ENCODE measurements around the gene TMEM218. TPM values are rescaled to one million over a fixed set of nuclear protein-coding genes. Genes with fewer than 3 reads are reported as not detected.

The TMEM218 gene
- total and polyA plus RNA-seq, 2 donors (not counting 3 experiments of a cell fraction or from before 2014, with no cell fraction given) = 23.8 to 45.1 TPM

DNA sequence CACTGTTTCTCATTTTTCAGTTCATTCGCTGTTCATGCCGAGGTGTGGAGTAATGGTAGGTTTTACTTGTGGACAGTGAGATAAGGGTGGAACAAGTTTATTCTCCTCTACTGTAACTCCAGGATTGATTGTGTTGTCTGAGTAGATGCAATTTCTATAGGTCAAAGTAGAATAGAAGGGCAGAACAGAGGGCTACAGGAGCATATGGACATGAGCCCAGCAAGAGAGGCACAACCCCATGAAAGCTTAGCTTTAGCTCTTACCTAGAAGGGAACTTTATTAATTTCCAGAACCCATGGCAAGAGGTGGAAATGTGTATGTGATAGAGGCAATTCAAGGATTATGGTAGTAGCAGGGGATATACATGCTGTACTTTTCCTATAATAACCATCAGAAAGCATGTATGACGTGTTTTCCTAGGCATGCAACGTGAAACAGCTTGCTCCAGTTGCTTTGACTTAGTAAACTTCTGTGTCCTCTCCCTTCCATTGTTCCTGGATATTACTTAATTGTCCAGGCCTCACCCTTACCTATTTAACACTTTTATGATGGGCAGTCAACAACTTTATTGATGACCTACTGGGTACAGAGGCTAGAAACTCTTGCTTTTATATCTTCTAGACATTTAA is 62.1 kb downstream of the TMEM218 start:
- H3K9me1 ChIP-seq (replicated peaks; ENCODE audit: control insufficient read depth, extremely low read depth, insufficient read depth, low read length) = no peaks in the 10 kb centered on the region
- H3K9me3 ChIP-seq (replicated peaks; ENCODE audit: control insufficient read depth, insufficient read depth, low read length) = no peaks in the 10 kb centered on the region
- DNase-seq (ENCODE audit: low read depth, low spot score) (no peak), FAIRE-seq (no peak)
- no peak overlapping the region for H2AFZ ChIP-seq (ENCODE audit: low read depth, low read length)
- intact Hi-C loops (cut with micrococcal nuclease) = no loop called here
- ChIA-PET POLR2A (no interaction called here), CTCF (interaction anchor here (1.3 kb wide), 1 partner anchor 11 kb away, joined by 3 read pairs; no protein-coding TSS in a partner anchor)
- H3K9ac ChIP-seq (replicated peaks; ENCODE audit: extremely low read depth, insufficient read depth, low read length) = no peak overlapping the region
- TF ChIP-seq JUN (IDR thresholded peaks at IDR 0.05; ENCODE audit: borderline replicate concordance, insufficient read depth, insufficient read length, low read depth) (no peak), POLR2A (IDR thresholded peaks at IDR 0.05; ENCODE audit: low read depth, low read length) (no peak), MYC (IDR thresholded peaks at IDR 0.05; ENCODE audit: low read depth, low read length) (no peak), FOS (IDR thresholded peaks at IDR 0.05; ENCODE audit: borderline replicate concordance, insufficient read depth, low read length) (no peak), POLR2AphosphoS5 (IDR thresholded peaks at IDR 0.05; ENCODE audit: insufficient read depth, low read depth, low read length) (no peak), EZH2 (IDR thresholded peaks at IDR 0.05; ENCODE audit: borderline replicate concordance, low read depth, low read length, severe bottlenecking) (no peak), GATA2 (IDR thresholded peaks at IDR 0.05; ENCODE audit: insufficient read depth, insufficient read length, low read depth, low read length) (no peak)
- TF ChIP-seq, protein P1, sequence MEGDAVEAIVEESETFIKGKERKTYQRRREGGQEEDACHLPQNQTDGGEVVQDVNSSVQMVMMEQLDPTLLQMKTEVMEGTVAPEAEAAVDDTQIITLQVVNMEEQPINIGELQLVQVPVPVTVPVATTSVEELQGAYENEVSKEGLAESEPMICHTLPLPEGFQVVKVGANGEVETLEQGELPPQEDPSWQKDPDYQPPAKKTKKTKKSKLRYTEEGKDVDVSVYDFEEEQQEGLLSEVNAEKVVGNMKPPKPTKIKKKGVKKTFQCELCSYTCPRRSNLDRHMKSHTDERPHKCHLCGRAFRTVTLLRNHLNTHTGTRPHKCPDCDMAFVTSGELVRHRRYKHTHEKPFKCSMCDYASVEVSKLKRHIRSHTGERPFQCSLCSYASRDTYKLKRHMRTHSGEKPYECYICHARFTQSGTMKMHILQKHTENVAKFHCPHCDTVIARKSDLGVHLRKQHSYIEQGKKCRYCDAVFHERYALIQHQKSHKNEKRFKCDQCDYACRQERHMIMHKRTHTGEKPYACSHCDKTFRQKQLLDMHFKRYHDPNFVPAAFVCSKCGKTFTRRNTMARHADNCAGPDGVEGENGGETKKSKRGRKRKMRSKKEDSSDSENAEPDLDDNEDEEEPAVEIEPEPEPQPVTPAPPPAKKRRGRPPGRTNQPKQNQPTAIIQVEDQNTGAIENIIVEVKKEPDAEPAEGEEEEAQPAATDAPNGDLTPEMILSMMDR (IDR thresholded peaks at IDR 0.05; ENCODE audit: extremely low read depth in 1 of 2, insufficient read depth in 1 of 2, low read depth in 1 of 2, low read length in 2 of 2) = no peak
- TF ChIP-seq, protein P2, sequence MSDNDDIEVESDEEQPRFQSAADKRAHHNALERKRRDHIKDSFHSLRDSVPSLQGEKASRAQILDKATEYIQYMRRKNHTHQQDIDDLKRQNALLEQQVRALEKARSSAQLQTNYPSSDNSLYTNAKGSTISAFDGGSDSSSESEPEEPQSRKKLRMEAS (IDR thresholded peaks at IDR 0.05; ENCODE audit: insufficient read depth, insufficient read length) = no peak
- no peaks in the 10 kb centered on the region for H3K79me2 ChIP-seq (ENCODE audit: control insufficient read depth, insufficient read depth, low read length)
- H3K27ac ChIP-seq (ENCODE audit: insufficient read depth, low read depth, low read length) = no peak overlapping the region
- BruUV-seq (replicated peaks) = no TSS peak
- H4K20me1 ChIP-seq (replicated peaks; ENCODE audit: control insufficient read depth, extremely low read depth, insufficient read depth, low read length) = no peaks in the 10 kb centered on the region
- no peaks in the 10 kb centered on the region for H3K4me1 ChIP-seq (ENCODE audit: control insufficient read depth, extremely low read depth, insufficient read depth, low read length)
- H3K27me3 ChIP-seq (ENCODE audit: control insufficient read depth in 2 of 2, insufficient read depth in 2 of 2, low read length in 2 of 2) = no peaks in the 10 kb centered on the region
- H3K4me3 ChIP-seq (replicated peaks in 1 of 3; ENCODE audit: insufficient read depth in 1 of 3, low read depth in 1 of 3, low read length in 3 of 3) = no peak overlapping the region
- H3K36me3 ChIP-seq (ENCODE audit: control insufficient read depth in 2 of 2, extremely low read depth in 1 of 2, insufficient read depth in 2 of 2, low read length in 2 of 2) = no peaks in the 10 kb centered on the region
- dilution Hi-C loops (cut with MboI; ENCODE audit: extremely low pct_ligation_motif_present, low sequenced_read_pairs) = no loop called here
- no peak overlapping the region for H3K4me2 ChIP-seq (ENCODE audit: insufficient read depth, low read length)

Other genes with a start within 250 kb of the TMEM218 start
- gene ROBO3, start 246.2 kb downstream of the TMEM218 start, total RNA-seq = 19.3 and 27.1 TPM in 2 replicates
- gene ROBO3, start 246.2 kb downstream of the TMEM218 start, polyA plus RNA-seq = 65.4 and 79.4 TPM in 2 replicates
- 464 and 474 TPM in 2 replicates for gene ROBO4, start 213.8 kb downstream of the TMEM218 start, total RNA-seq
- 260 and 346 TPM in 2 replicates for gene ROBO4, start 213.8 kb downstream of the TMEM218 start, polyA plus RNA-seq
- gene HEPN1, start 192.4 kb downstream of the TMEM218 start, total RNA-seq = not detected in 2 replicates
- not detected in 2 replicates for gene HEPN1, start 192.4 kb downstream of the TMEM218 start, polyA plus RNA-seq
- not detected in 2 replicates for gene HEPACAM, start 175.6 kb downstream of the TMEM218 start, total RNA-seq
- gene HEPACAM, start 175.6 kb downstream of the TMEM218 start, polyA plus RNA-seq = 0.03 TPM in 1 of 2 replicates, not detected in the other
- gene CCDC15, start 157.4 kb downstream of the TMEM218 start, total RNA-seq = 3.8 and 4.6 TPM in 2 replicates
- gene CCDC15, start 157.4 kb downstream of the TMEM218 start, polyA plus RNA-seq = 0.75 and 0.92 TPM in 2 replicates
- 1.1 and 1.3 TPM in 2 replicates for gene SLC37A2, start 48.3 kb downstream of the TMEM218 start, total RNA-seq
- 1.7 and 2.1 TPM in 2 replicates for gene SLC37A2, start 48.3 kb downstream of the TMEM218 start, polyA plus RNA-seq
- gene PKNOX2, start 53.1 kb upstream of the TMEM218 start, total RNA-seq = 0.11 and 0.14 TPM in 2 replicates
- gene PKNOX2, start 53.1 kb upstream of the TMEM218 start, polyA plus RNA-seq = 0.89 and 0.91 TPM in 2 replicates